Subcutaneous abdominal adipose tissue (tissue), 5 donors: ENCODE data around the gene SULT2A1.

ENCODE experiments used
- H3K27ac ChIP-seq: one replicate; pipeline ENCODE4 v1.7.0; 2013; ENCODE audit warnings: low read depth, mild to moderate bottlenecking, inconsistent platforms, low read length, moderate library complexity
- H3K27me3 ChIP-seq, 5 donors: one replicate each; pipeline ENCODE4 v1.7.0; 2013; ENCODE audit warnings: low read length in 5 of 5, inconsistent platforms in 1 of 5; ENCODE audit not compliant: control insufficient read depth in 5 of 5, insufficient read depth in 4 of 5
- H3K36me3 ChIP-seq, 5 donors: one replicate each; pipeline ENCODE4 v1.7.0; 2013; ENCODE audit warnings: low read length in 5 of 5; ENCODE audit not compliant: control insufficient read depth in 5 of 5, insufficient read depth in 5 of 5
- H3K4me1 ChIP-seq, 5 donors: one replicate each; pipeline ENCODE4 v1.7.0; 2013; ENCODE audit warnings: low read length in 5 of 5, mild to moderate bottlenecking in 3 of 5, moderate library complexity in 1 of 5; ENCODE audit not compliant: control insufficient read depth in 5 of 5, insufficient read depth in 5 of 5
- H3K4me3 ChIP-seq, 5 donors: one replicate each; pipeline ENCODE4 v1.7.0; 2013; ENCODE audit warnings: low read length in 5 of 5, low read depth in 1 of 5
- H3K9ac ChIP-seq, 5 donors: one replicate each; pipeline ENCODE4 v1.7.0; 2013; ENCODE audit warnings: low read length in 5 of 5, mild to moderate bottlenecking in 4 of 5, moderate library complexity in 3 of 5
- H3K9me3 ChIP-seq, 5 donors: one replicate each; pipeline ENCODE4 v1.7.0; 2013; ENCODE audit warnings: low read length in 5 of 5; ENCODE audit not compliant: control insufficient read depth in 5 of 5
- donor health status: healthy.
- donor health status: healthy.
- donor health status: healthy.
- donor health status: healthy.
- donor health status: healthy.

SULT2A1 gene

GRCh38 chr19:47842941-47843340, 43.2 kb downstream of the SULT2A1 start:
- Histone ChIP-seq H3K9me3 (no peaks in the 10 kb centered on the region), H3K27me3 (peaks cover 0 to 17% (median 8%) of the 10 kb centered on the region in 5 donors), H3K36me3 (no peaks in the 10 kb centered on the region), H3K9ac (no peak overlapping the region), H3K27ac (no peak overlapping the region), H3K4me3 (no peak overlapping the region), H3K4me1 (no peaks in the 10 kb centered on the region)

GRCh38 chr19:47839913-47840312, 46.2 kb downstream of the SULT2A1 start:
- no peaks in the 10 kb centered on the region for H3K9me3 ChIP-seq
- H3K4me3 ChIP-seq = no peak overlapping the region
- no peak overlapping the region for H3K9ac ChIP-seq
- no peaks in the 10 kb centered on the region for H3K4me1 ChIP-seq
- H3K27ac ChIP-seq = no peak overlapping the region
- no peaks in the 10 kb centered on the region for H3K36me3 ChIP-seq
- H3K27me3 ChIP-seq = peaks cover 0 to 15% (median 8%) of the 10 kb centered on the region in 5 donors

- Histone ChIP-seq H3K36me3 (no peaks in the 10 kb centered on the region), H3K4me3 (no peak overlapping the region), H3K4me1 (no peaks in the 10 kb centered on the region), H3K27ac (no peak overlapping the region), H3K9me3 (no peaks in the 10 kb centered on the region), H3K9ac (no peak overlapping the region), H3K27me3 (peaks cover 0 to 15% (median 8%) of the 10 kb centered on the region in 5 donors)
Measured at GRCh38 chr19:47839411-47839810, 46.7 kb downstream of the SULT2A1 start.

GRCh38 chr19:47836038-47836437, 50.1 kb downstream of the SULT2A1 start:
- Histone ChIP-seq H3K4me3 (no peak overlapping the region), H3K4me1 (no peaks in the 10 kb centered on the region), H3K9ac (no peak overlapping the region), H3K27me3 (peaks cover 0 to 10% (median 0%) of the 10 kb centered on the region in 5 donors), H3K36me3 (no peaks in the 10 kb centered on the region), H3K27ac (no peak overlapping the region), H3K9me3 (no peaks in the 10 kb centered on the region)

DNA sequence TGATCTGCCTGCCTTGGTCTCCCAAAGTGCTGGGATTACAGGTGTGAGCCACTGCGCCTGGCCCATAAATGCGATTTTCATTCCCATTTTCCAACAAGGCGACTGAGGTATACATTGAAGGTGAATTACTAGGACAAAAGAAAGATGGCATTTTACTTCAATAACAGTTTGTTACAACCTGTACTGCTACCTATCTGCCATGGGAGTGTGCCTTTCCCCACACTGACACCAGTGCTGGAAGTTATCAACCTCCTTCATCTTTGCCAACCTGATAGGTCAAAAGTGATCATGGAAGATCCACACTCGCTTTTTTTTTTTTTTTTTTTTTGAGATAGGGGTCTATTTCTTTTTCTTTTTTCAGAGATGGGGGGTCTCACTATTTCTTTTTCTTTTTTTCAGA, 53.4 kb downstream of the SULT2A1 start:
- no peaks in the 10 kb centered on the region for H3K36me3 ChIP-seq
- no peak overlapping the region for H3K9ac ChIP-seq
- H3K9me3 ChIP-seq = no peaks in the 10 kb centered on the region
- no peak overlapping the region for H3K27ac ChIP-seq
- H3K4me3 ChIP-seq = no peak overlapping the region
- no peaks in the 10 kb centered on the region for H3K4me1 ChIP-seq
- H3K27me3 ChIP-seq = peaks cover 0 to 8% (median 0%) of the 10 kb centered on the region in 5 donors

- H3K9ac ChIP-seq = no peak overlapping the region
- H3K4me1 ChIP-seq = no peaks in the 10 kb centered on the region
- no peak overlapping the region for H3K27ac ChIP-seq
- H3K9me3 ChIP-seq = peaks cover 3 to 8% (median 6%) of the 10 kb centered on the region in 5 donors
- H3K36me3 ChIP-seq = no peaks in the 10 kb centered on the region
- H3K27me3 ChIP-seq = peaks cover 0 to 9% (median 6%) of the 10 kb centered on the region in 5 donors
- H3K4me3 ChIP-seq = no peak overlapping the region
Measured at GRCh38 chr19:47826800-47827199, 59.3 kb downstream of the SULT2A1 start.

- Histone ChIP-seq H3K27ac (no peak overlapping the region), H3K9me3 (peaks cover 3 to 8% (median 6%) of the 10 kb centered on the region in 5 donors), H3K27me3 (peaks cover 2 to 21% (median 19%) of the 10 kb centered on the region in 5 donors), H3K4me3 (no peak overlapping the region), H3K9ac (no peak overlapping the region), H3K4me1 (no peaks in the 10 kb centered on the region), H3K36me3 (no peaks in the 10 kb centered on the region)
Measured at GRCh38 chr19:47824396-47824795, 61.7 kb downstream of the SULT2A1 start.

DNA sequence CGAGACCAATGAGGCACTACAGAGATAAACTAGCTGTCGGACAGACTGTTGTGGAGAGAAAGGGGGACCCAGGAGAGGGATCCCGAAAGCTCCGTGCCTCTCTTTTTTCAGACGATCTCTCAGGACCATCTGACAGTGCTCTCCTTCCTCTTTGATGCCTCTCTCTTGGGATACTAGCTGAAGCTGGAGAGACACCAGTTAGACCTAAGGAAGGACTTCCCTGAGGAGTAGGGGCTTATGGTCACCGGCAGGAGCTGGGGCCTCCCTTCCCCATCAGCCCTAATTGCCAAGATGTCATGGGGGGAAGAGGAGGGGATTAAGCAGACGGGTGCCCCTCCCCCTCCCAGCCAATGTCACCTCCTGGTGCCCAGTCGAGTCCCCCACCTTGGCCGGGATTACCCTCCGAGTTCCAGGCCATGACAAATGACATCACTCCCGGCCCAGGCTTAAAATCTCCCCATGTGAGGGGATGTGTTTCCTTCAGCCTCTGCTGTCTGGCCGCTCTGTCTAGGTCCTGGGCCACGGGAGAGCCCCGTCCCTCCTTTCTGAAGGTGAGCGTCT, 64.6 kb downstream of the SULT2A1 start, which contains the start of gene CRX:
Gene CRX (plus strand): TSS at position 478 of the 561 bp plus-strand sequence. CDS start 12,507 bp downstream, outside the sequence.
- Histone ChIP-seq H3K4me1 (peaks cover 0 to 4% (median 0%) of the 10 kb centered on the region in 5 donors), H3K36me3 (no peaks in the 10 kb centered on the region), H3K9me3 (peaks cover 0 to 4% (median under 1%) of the 10 kb centered on the region in 5 donors), H3K27ac (no peak within 1 kb of the TSS), H3K9ac (no peak within 1 kb of the TSS), H3K27me3 (peaks cover 7 to 33% (median 29%) of the 10 kb centered on the region in 5 donors), H3K4me3 (no peak within 1 kb of the TSS)
